ENCODE results near the gene PKP4. TPM values are rescaled to one million over a fixed set of nuclear protein-coding genes. Genes with fewer than 3 reads are reported as not detected.

PKP4 gene
- total and polyA plus RNA-seq, 2 experiments from 2014 or later = 35.7 to 92.3 TPM

DNA sequence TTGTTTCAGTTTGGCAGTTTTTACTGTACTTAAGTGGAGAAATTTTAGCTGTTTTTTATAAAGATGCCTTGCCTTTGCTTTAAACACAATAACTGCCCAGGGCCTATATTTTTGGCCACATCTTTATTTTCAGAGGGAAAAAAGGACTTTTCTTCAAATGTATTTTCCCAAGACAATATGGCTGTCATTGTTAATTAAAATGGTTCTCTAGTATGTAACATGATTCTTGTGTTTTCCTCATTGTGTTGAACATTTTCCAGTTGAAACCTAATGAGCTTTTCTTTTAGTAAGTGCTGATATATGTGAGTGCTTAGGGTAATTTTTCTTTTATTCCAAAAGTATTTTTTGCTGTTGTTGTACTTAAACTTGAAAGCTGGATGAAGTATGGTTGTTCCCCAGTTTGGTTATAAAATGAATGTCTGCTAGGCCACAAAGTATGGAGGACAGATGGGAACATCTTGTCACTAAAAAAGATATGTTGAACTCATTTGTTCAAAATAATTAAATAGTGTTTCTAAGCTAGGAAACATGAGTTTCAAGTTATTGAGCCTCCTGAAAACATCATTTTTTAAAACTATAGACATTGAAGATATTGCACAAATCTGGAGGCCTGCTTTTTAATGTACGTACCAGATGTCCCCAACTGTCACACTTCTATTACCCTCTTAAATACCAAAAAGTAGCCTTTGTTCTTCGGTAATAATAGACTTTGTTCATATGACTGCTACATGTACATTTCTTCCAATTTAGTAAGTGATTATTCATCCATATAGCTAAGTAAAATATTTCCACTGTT, 190.9 kb downstream of the PKP4 start:
- H3K9me2 ChIP-seq (ENCODE audit: insufficient read depth) = no peaks in the 10 kb centered on the region
- Mint-ChIP-seq H3K27me3 (ENCODE audit: insufficient read depth, low read depth, poor library complexity) (peaks cover 2% of the 10 kb centered on the region), H3K36me3 (ENCODE audit: low read depth) (peaks cover under 1% of the 10 kb centered on the region; the same call in 1 of the 3 replicates), H3K4me3 (no peak overlapping the region), H3K4me1 (peaks cover 10% of the 10 kb centered on the region; the same call in 2 of the 3 replicates), H3K27ac (no peak overlapping the region), H3K9me3 (no peaks in the 10 kb centered on the region)
- H3K36me3 ChIP-seq (ENCODE audit: insufficient read depth) = no peaks in the 10 kb centered on the region
- no peaks in the 10 kb centered on the region for H3F3A ChIP-seq (replicated peaks; ENCODE audit: low read depth)
- H3K79me2 ChIP-seq (replicated peaks; ENCODE audit: insufficient read depth) = no peaks in the 10 kb centered on the region
- H3K4me1 ChIP-seq (ENCODE audit: insufficient read depth) = no peaks in the 10 kb centered on the region
- no peak overlapping the region for H3K4me3 ChIP-seq
- no peak for TF ChIP-seq ZNF331 (CRISPR knock-in tag; IDR thresholded peaks at IDR 0.05; ENCODE audit: low read depth)
- TF ChIP-seq, protein P1, sequence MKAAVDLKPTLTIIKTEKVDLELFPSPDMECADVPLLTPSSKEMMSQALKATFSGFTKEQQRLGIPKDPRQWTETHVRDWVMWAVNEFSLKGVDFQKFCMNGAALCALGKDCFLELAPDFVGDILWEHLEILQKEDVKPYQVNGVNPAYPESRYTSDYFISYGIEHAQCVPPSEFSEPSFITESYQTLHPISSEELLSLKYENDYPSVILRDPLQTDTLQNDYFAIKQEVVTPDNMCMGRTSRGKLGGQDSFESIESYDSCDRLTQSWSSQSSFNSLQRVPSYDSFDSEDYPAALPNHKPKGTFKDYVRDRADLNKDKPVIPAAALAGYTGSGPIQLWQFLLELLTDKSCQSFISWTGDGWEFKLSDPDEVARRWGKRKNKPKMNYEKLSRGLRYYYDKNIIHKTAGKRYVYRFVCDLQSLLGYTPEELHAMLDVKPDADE (IDR thresholded peaks at IDR 0.05) = no peak
- TF ChIP-seq ZNF114 (CRISPR knock-in tag; IDR thresholded peaks at IDR 0.05) = no peak
- TF ChIP-seq, protein P2, sequence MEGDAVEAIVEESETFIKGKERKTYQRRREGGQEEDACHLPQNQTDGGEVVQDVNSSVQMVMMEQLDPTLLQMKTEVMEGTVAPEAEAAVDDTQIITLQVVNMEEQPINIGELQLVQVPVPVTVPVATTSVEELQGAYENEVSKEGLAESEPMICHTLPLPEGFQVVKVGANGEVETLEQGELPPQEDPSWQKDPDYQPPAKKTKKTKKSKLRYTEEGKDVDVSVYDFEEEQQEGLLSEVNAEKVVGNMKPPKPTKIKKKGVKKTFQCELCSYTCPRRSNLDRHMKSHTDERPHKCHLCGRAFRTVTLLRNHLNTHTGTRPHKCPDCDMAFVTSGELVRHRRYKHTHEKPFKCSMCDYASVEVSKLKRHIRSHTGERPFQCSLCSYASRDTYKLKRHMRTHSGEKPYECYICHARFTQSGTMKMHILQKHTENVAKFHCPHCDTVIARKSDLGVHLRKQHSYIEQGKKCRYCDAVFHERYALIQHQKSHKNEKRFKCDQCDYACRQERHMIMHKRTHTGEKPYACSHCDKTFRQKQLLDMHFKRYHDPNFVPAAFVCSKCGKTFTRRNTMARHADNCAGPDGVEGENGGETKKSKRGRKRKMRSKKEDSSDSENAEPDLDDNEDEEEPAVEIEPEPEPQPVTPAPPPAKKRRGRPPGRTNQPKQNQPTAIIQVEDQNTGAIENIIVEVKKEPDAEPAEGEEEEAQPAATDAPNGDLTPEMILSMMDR (conservative IDR thresholded peaks at IDR 0.05; ENCODE audit: low read depth in 2 of 2) = no peak
- TF ChIP-seq, protein P3, sequence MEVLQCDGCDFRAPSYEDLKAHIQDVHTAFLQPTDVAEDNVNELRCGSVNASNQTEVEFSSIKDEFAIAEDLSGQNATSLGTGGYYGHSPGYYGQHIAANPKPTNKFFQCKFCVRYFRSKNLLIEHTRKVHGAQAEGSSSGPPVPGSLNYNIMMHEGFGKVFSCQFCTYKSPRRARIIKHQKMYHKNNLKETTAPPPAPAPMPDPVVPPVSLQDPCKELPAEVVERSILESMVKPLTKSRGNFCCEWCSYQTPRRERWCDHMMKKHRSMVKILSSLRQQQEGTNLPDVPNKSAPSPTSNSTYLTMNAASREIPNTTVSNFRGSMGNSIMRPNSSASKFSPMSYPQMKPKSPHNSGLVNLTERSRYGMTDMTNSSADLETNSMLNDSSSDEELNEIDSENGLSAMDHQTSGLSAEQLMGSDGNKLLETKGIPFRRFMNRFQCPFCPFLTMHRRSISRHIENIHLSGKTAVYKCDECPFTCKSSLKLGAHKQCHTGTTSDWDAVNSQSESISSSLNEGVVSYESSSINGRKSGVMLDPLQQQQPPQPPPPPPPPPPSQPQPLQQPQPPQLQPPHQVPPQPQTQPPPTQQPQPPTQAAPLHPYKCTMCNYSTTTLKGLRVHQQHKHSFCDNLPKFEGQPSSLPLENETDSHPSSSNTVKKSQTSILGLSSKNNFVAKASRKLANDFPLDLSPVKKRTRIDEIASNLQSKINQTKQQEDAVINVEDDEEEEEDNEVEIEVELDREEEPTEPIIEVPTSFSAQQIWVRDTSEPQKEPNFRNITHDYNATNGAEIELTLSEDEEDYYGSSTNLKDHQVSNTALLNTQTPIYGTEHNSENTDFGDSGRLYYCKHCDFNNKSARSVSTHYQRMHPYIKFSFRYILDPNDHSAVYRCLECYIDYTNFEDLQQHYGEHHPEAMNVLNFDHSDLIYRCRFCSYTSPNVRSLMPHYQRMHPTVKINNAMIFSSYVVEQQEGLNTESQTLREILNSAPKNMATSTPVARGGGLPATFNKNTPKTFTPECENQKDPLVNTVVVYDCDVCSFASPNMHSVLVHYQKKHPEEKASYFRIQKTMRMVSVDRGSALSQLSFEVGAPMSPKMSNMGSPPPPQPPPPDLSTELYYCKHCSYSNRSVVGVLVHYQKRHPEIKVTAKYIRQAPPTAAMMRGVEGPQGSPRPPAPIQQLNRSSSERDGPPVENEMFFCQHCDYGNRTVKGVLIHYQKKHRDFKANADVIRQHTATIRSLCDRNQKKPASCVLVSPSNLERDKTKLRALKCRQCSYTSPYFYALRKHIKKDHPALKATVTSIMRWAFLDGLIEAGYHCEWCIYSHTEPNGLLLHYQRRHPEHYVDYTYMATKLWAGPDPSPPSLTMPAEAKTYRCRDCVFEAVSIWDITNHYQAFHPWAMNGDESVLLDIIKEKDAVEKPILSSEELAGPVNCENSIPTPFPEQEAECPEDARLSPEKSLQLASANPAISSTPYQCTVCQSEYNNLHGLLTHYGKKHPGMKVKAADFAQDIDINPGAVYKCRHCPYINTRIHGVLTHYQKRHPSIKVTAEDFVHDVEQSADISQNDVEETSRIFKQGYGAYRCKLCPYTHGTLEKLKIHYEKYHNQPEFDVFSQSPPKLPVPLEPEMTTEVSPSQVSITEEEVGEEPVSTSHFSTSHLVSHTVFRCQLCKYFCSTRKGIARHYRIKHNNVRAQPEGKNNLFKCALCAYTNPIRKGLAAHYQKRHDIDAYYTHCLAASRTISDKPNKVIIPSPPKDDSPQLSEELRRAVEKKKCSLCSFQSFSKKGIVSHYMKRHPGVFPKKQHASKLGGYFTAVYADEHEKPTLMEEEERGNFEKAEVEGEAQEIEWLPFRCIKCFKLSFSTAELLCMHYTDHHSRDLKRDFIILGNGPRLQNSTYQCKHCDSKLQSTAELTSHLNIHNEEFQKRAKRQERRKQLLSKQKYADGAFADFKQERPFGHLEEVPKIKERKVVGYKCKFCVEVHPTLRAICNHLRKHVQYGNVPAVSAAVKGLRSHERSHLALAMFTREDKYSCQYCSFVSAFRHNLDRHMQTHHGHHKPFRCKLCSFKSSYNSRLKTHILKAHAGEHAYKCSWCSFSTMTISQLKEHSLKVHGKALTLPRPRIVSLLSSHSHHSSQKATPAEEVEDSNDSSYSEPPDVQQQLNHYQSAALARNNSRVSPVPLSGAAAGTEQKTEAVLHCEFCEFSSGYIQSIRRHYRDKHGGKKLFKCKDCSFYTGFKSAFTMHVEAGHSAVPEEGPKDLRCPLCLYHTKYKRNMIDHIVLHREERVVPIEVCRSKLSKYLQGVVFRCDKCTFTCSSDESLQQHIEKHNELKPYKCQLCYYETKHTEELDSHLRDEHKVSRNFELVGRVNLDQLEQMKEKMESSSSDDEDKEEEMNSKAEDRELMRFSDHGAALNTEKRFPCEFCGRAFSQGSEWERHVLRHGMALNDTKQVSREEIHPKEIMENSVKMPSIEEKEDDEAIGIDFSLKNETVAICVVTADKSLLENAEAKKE (CRISPR knock-in tag; IDR thresholded peaks at IDR 0.05) = no peak
- TF ChIP-seq NANOG (IDR thresholded peaks at IDR 0.05; ENCODE audit: borderline replicate concordance) = no peak
- TF ChIP-seq EZH2 (IDR thresholded peaks at IDR 0.05; ENCODE audit: low read depth, unreplicated experiment) = no peak
- TF ChIP-seq STAT1 (IDR thresholded peaks at IDR 0.05; ENCODE audit: unreplicated experiment) = no peak
- no peak for TF ChIP-seq CREB1 (CRISPR knock-in tag; IDR thresholded peaks at IDR 0.05; ENCODE audit: low read depth)
- no peak overlapping the region for H2AFZ ChIP-seq
- no peak overlapping the region for H3K4me2 ChIP-seq
- ATAC-seq (no peak), DNase-seq (ENCODE audit: low spot score) (no peak)
- no peak overlapping the region for H3K27ac ChIP-seq (ENCODE audit: low read depth)
- H3K27me3 ChIP-seq (ENCODE audit: insufficient read depth) = no peaks in the 10 kb centered on the region
- H4K20me1 ChIP-seq (replicated peaks; ENCODE audit: insufficient read depth) = no peaks in the 10 kb centered on the region
